Stimulated activated naive CD8-positive, alpha-beta T cell treated with anti-CD3 and anti-CD28 coated beads, Interleukin-15, Interleukin-2, amounts not matched to agents 100 ng/mL and 50 ng/mL, for 24 hours (primary cell): ENCODE measurements around the gene ZNF44.

Source experiments
- H3K27ac Mint-ChIP-seq: one replicate; pipeline ENCODE4 v1.8.0; 2021; ENCODE audit warnings: mild to moderate bottlenecking, mixed read lengths
- H3K27me3 Mint-ChIP-seq: one replicate; pipeline ENCODE4 v1.8.0; 2021; ENCODE audit warnings: mixed read lengths
- H3K36me3 Mint-ChIP-seq: one replicate; pipeline ENCODE4 v1.8.0; 2021; ENCODE audit warnings: low read depth, mixed read lengths
- H3K4me1 Mint-ChIP-seq: one replicate; pipeline ENCODE4 v1.8.0; 2021; ENCODE audit warnings: low read depth, mixed read lengths
- H3K4me3 Mint-ChIP-seq: one replicate; pipeline ENCODE4 v1.8.0; 2021; ENCODE audit warnings: mild to moderate bottlenecking, mixed read lengths
- H3K9me3 Mint-ChIP-seq: one replicate; pipeline ENCODE4 v1.8.0; 2021; ENCODE audit warnings: mixed read lengths

Gene ZNF44

DNA sequence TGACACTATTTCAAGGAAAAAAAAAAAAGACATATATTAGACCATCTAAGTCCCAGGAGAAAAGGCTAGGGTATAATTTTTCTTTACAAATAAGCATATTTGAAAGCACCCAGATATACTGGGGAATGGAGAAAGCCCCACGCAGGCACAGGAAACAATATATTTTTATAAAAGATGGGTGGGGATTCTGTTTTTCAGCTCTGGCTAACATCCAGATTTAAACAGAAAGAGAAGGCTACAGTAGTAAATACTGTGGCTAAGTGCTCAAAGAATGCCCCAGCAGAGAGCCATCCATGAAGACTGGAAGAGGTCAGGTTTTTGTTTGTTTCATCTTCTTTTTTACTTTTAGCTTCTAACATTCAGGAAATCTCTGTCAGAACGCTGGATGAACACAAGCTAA lies 16.0 kb downstream of the ZNF44 start:
- H3K27me3 Mint-ChIP-seq, result no peaks in the 10 kb centered on the region
- H3K9me3 Mint-ChIP-seq, result peaks cover 34% of the 10 kb centered on the region
- H3K4me3 Mint-ChIP-seq, result no peak overlapping the region
- peaks cover 45% of the 10 kb centered on the region for H3K4me1 Mint-ChIP-seq
- peaks cover 65% of the 10 kb centered on the region for H3K36me3 Mint-ChIP-seq
- no peak overlapping the region for H3K27ac Mint-ChIP-seq

DNA sequence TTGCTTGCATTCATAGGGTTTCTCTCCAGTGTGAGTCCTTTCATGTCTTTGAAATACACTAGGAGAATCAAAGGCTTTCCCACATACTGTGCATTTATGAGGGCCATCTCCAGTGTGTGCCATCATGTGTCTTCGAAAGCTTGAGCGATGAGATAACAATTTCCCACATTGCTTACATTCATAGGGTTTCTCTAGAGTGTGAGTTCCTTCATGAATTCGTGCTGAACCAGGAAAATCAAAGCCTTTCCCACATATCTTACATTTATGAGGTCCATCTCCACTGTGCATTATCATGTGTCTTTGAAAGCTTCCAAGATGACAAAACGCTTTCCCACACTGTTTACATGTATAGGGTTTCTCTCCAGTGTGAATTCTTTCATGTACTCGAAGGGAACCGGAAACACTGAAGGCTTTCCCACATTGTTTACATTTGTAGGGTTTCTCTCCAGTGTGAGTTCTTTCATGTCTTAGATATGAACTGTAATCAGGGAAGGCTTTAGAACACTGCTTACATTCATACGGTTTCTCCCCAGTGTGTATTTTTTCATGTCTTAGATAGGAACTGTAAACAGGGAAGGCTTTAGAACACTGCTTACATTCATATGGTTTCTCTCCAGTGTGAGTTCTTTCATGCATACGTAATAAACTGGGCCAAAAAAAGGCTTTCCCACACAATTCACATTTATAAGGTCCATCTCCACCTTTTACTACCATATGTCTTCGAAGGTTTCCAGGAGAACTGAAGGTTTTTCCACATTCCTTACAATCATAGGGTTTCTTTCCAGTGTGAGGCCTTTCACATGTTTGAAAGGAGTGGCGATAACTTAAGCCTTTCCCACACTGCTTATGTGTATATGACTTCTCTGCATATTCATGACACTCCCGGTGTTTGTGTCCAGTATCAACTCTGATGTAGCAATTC lies 21.4 kb downstream of the ZNF44 start:
- no peak overlapping the region for H3K27ac Mint-ChIP-seq
- H3K36me3 Mint-ChIP-seq, result peaks cover 87% of the 10 kb centered on the region
- H3K27me3 Mint-ChIP-seq, result no peaks in the 10 kb centered on the region
- no peak overlapping the region for H3K4me3 Mint-ChIP-seq
- H3K9me3 Mint-ChIP-seq, result peaks cover 56% of the 10 kb centered on the region
- H3K4me1 Mint-ChIP-seq, result peaks cover 6% of the 10 kb centered on the region

DNA sequence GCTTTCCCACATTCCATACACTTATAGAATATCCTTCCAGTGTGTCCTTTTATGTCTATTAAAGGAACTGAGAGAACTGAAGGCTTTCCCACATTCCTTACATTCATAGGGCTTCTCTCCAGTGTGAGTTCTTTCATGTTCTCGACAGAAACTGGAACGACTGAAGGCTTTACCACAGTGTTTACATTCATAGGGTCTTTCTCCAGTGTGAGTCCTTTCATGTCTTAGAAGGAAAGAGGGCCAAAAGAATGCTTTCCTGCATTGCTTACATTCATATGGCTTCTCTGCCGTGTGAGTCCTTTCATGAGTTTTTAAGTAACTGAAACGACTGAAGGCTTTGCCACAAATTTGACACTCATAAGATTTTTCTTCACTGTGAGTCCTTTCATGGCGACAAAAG lies 22.3 kb downstream of the ZNF44 start:
- Mint-ChIP-seq H3K27ac (no peak overlapping the region), H3K36me3 (peaks cover 85% of the 10 kb centered on the region), H3K27me3 (no peaks in the 10 kb centered on the region), H3K4me3 (no peak overlapping the region), H3K4me1 (peaks cover under 1% of the 10 kb centered on the region), H3K9me3 (peaks cover 55% of the 10 kb centered on the region)

DNA sequence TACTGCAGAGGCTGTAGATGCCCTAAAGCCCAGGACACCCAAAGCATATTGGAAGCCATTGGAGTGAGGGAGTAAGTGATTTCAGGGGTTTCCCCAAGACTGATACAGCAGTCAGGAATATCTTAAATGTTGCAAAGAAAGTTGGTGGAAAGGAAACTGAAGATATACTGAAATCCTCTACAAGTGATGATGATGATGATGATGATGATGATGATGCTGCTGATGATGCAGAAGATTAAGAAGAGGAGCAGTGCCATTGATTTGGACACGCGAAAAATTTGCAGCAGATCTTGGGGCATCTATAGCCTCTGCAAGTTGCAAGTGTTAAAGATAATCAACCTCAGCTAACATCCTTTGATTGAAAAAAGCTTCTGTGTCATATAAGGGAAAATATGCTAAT lies 23.8 kb downstream of the ZNF44 start:
- H3K27me3 Mint-ChIP-seq, result no peaks in the 10 kb centered on the region
- H3K27ac Mint-ChIP-seq, result no peak overlapping the region
- no peaks in the 10 kb centered on the region for H3K4me1 Mint-ChIP-seq
- H3K9me3 Mint-ChIP-seq, result peaks cover 44% of the 10 kb centered on the region
- no peak overlapping the region for H3K4me3 Mint-ChIP-seq
- H3K36me3 Mint-ChIP-seq, result peaks cover 77% of the 10 kb centered on the region

DNA sequence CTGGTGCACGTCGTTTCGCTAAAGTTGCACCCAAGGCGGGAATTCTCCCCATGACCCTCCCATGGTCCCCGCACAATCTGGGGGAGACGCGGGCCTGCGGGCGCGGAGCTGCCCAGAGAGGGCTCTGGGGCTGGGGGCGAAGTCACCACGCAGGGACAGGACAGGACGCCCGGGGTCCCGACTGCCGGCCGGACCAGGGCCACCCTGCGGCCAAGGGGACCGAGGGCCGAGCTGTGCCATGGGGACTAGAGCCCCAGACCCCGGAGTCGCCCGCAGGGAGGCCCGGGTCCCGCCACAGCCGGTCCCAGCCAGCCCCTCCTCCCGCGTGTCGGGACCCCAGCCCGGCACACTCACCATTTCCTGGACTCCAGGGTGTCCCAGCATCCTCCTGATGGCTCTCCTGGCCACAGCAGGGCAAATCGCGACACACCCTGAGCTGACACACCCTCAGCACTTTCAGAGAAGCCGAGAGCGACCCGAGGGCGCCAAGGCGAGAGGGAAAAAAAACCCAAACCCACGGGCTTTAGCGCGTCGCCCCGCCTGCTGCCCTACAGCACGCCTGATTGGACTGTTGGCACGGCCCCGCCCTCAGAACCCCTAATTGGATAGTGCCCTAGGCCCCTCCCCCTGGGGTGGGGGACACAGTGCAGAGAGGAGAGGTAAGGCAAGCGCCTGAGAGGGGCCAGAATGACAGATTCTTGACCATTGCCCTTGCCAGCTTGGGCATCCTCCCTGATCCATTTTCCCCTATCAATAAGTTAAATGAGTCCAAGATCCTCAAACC lies 28.6 kb downstream of the ZNF44 start:
- no peak overlapping the region for H3K27ac Mint-ChIP-seq
- H3K36me3 Mint-ChIP-seq, result peaks cover 35% of the 10 kb centered on the region
- peaks cover 36% of the 10 kb centered on the region for H3K9me3 Mint-ChIP-seq
- H3K27me3 Mint-ChIP-seq, result no peaks in the 10 kb centered on the region
- H3K4me3 Mint-ChIP-seq, result no peak overlapping the region
- no peaks in the 10 kb centered on the region for H3K4me1 Mint-ChIP-seq

DNA sequence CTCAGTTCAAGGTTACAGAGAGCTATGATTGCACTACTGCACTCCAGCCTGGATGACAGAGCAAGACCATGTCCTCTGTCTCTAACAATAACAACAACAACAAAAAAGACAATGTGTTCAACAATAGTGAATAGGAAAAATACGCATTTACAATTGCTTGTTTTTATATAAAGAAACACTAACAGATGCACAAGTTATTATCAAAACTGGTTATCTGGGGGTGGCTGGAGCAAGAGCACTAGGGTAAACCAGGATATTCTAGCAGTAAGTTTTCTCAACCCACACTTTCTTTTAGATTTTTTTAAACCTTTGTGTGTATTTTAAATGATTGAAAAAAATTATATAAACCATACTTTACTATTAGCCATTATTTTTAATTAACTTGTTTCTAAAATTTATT lies 33.1 kb downstream of the ZNF44 start:
- Mint-ChIP-seq H3K36me3 (peaks cover 10% of the 10 kb centered on the region), H3K9me3 (peaks cover 23% of the 10 kb centered on the region), H3K27ac (no peak overlapping the region)

DNA sequence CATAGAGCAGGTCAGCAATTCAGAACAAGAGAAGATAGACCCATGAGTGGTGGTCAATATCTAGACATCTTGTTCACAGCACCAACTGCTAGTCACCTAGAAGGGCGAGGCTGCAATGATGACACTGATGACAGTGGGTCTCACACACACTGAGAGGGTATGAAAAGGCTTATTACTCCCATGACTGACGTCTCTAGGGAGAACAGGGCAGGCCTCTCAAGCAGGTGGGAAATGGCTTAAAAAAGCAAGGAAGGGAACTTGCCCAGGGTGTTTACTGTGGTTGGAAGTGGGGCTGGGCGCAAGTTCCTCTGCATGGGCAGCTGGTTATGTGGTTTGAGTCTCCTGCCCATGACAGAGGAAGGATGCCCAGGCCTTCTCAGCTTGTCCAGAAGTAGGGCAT lies 33.8 kb downstream of the ZNF44 start:
- no peaks in the 10 kb centered on the region for H3K27me3 Mint-ChIP-seq
- peaks cover 14% of the 10 kb centered on the region for H3K36me3 Mint-ChIP-seq
- H3K9me3 Mint-ChIP-seq, result peaks cover 23% of the 10 kb centered on the region
- H3K27ac Mint-ChIP-seq, result no peak overlapping the region
- no peaks in the 10 kb centered on the region for H3K4me1 Mint-ChIP-seq
- no peak overlapping the region for H3K4me3 Mint-ChIP-seq

More for the DNA sequence above, 33.1 kb downstream of the ZNF44 start:
- Mint-ChIP-seq H3K4me1 (no peaks in the 10 kb centered on the region), H3K27me3 (no peaks in the 10 kb centered on the region), H3K4me3 (no peak overlapping the region)

DNA sequence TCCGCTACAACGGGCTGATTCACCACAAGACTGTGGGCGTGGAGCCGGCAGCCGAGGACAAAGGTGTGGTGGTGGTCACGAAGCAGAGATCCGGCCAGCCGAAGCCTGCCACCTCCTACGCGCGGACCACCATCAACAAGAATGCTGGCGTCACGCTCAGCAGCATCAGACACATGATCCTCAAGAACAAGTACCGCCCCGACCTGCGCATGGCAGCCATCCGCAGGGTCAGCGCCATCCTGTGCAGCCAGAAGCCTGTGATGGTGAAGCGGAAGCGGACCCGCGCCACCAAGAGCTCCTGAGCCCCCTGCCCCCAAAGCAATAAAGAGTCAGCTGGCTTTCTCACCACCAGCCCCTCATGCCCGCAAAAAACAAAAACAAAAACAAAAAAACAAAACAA lies 34.4 kb downstream of the ZNF44 start:
- peaks cover 14% of the 10 kb centered on the region for H3K36me3 Mint-ChIP-seq
- peaks cover 3% of the 10 kb centered on the region for H3K4me1 Mint-ChIP-seq
- H3K27ac Mint-ChIP-seq, result no peak overlapping the region
- peaks cover 20% of the 10 kb centered on the region for H3K9me3 Mint-ChIP-seq
- no peaks in the 10 kb centered on the region for H3K27me3 Mint-ChIP-seq
- no peak overlapping the region for H3K4me3 Mint-ChIP-seq

DNA sequence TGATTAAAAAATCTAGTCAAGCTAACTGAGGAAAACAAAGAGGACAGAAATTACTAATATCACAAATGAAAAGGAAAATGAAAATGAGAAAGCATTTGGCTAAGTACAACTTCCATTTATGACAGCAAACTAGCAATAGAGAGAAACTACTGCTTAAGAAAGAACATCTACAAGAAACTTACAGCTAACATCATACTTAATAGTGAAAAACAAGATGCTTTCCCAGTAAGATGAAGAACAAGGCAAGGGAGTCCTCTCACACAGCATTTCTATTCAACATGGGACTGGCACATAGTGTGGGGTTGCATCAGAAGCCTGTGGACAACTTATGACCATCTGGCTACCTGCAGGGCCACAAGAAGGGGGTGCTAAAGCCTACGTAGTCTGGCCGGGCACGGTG lies 39.3 kb downstream of the ZNF44 start:
- Mint-ChIP-seq H3K4me3 (no peak overlapping the region), H3K27ac (no peak overlapping the region), H3K36me3 (peaks cover 21% of the 10 kb centered on the region), H3K4me1 (peaks cover 4% of the 10 kb centered on the region), H3K9me3 (peaks cover 20% of the 10 kb centered on the region), H3K27me3 (no peaks in the 10 kb centered on the region)

DNA sequence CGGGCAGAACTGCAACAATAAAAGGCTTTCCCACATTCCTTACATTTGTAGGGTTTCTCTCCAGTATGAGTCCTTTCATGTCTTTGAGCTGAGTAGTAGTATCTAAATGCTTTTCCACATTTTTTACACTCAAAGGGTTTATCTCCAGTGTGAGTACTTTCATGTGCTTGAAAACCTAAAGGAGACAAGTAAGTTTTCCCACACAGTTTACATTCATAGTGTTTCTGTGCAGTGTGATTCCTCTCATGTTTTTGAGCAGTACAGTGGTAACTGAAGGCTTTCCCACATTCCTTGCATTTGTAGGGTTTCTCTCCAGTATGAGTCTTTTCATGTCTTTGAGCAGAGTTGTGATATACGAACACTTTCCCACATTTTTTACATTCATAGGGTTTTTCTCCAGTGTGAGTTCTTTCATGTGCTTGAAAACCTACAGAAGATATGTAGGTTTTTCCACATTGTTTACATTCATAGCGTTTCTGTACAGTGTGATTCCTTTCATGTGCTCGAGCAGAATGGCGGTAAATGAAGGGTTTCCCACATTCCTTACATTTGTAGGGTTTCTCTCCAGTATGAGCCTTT lies 47.0 kb downstream of the ZNF44 start:
- Mint-ChIP-seq H3K27me3 (no peaks in the 10 kb centered on the region), H3K36me3 (peaks cover 70% of the 10 kb centered on the region), H3K4me3 (no peak overlapping the region), H3K9me3 (peaks cover 56% of the 10 kb centered on the region), H3K27ac (no peak overlapping the region), H3K4me1 (no peaks in the 10 kb centered on the region)

DNA sequence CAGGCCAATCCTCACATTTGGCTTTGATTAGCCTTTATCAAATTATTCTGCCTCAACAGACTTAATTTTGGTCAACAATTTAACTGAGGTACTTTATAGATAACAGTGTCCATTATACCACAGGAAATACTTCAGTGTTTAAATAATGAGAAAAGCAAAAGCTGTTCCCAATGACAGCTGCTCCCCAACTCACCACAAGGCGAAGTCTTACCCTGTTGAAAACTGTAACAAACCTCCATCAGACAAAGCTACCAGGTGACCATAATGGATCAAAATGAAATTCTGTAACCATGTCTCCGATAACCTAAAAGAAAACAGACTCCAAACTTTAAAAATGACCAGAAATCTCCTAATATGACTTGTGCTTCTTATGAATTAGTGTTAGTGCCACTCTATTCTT lies 50.3 kb downstream of the ZNF44 start:
- Mint-ChIP-seq H3K4me1 (no peaks in the 10 kb centered on the region), H3K27me3 (no peaks in the 10 kb centered on the region), H3K9me3 (peaks cover 55% of the 10 kb centered on the region), H3K36me3 (peaks cover 69% of the 10 kb centered on the region), H3K4me3 (no peak overlapping the region), H3K27ac (no peak overlapping the region)

DNA sequence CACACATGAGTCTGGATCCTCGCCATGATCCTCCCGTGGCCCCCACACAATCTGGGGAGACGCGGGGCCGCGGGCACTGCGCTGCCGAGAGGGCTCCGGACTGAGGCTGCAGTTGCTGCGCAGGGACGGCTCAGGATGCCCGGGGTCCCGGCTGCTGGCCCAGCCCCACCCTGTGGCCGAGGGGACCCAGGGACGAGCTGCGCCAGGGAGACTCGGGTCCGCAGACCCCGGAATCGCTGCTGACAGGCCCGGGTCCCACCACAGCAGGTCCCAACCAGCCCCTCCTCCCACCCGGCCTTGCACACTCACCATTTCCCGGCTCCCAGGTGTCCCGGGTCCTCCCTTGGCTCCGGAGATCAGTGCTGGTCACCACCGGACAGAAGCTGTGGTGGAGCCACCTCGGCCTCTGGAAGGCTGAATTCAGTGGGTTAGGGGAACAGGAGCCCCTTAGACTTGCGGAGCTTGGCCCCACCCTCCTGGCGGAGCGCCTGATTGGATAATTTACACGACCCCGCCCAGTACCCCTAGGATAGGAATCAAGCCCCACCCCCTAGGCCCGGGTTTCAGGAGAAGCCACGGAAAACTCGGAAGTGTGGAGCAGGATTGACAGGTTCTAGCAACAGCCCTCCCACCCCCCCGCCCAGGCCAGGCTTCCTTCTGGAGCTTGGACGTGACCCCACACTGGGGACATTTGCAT lies 57.4 kb downstream of the ZNF44 start:
- Mint-ChIP-seq H3K27ac (no peak overlapping the region), H3K27me3 (no peaks in the 10 kb centered on the region), H3K36me3 (peaks cover 29% of the 10 kb centered on the region), H3K4me1 (no peaks in the 10 kb centered on the region), H3K9me3 (peaks cover 19% of the 10 kb centered on the region), H3K4me3 (no peak overlapping the region)

DNA sequence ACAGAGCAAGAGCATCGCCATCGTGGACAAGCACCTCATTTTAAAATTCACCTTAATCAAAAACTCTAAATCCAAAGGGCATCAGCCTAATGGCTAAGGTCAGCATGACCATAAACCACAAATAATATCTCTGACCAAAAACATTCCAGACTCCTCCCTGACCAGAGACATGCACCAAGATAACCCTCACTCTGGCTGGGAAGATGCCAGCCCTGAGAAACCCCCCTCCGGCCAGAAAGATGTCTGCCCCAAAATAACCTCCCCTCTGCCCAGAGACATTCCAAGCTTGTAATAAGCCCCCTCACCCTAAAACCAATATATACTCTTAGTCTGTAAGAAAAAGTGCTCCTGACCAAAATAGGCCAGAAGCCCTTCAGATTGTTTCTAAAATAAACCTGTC lies 61.7 kb downstream of the ZNF44 start:
- peaks cover 5% of the 10 kb centered on the region for H3K9me3 Mint-ChIP-seq
- H3K27ac Mint-ChIP-seq, result no peak overlapping the region
- H3K27me3 Mint-ChIP-seq, result no peaks in the 10 kb centered on the region
- H3K4me1 Mint-ChIP-seq, result no peaks in the 10 kb centered on the region
- H3K36me3 Mint-ChIP-seq, result peaks cover 38% of the 10 kb centered on the region
- no peak overlapping the region for H3K4me3 Mint-ChIP-seq

DNA sequence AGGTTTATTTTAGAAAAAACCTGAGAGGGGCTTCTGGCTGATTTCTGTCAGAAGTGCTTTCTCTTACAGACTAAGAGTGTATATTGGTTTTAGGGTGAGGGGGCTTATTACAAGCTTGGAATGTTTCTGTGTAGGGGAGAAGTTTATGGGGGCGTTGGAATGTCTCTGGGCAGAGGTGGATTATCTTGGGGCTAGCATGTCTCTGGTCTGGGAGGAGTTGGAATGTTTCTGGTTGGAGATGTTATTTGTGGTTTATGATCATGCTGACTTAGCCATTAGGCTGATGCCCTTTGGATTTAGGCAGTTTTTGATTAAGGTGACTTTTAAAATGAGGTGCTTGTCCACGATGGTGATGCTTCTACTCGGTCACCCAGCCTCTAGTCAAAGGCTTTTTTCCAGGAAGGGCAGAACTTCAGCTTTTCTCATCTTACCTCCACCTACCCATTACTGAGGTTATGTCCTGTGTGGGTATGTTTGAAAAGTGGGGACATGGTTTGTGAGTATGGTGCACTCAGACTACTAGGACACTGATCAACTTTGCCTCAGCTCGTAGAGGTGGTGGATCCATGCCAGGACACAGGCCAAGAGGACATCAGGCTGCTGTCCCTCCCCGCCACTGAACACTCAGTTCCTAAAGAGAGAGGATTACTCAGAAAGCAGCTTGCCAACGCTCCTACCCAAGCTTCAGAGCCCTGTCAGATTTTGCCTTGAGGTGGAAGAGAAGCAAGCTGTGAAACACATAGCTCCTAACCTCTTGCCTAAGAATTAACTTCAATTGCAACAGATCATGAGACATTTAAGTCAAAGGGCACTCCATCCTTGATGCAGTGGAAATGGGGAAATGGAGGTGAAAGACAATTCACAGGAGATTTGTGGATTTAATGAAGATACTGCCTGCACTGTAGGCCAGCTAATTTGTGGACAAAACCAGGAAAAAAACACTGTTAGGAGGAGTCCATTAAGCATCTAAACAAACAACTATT lies 63.6 kb downstream of the ZNF44 start:
- Mint-ChIP-seq H3K9me3 (peaks cover 5% of the 10 kb centered on the region), H3K27me3 (no peaks in the 10 kb centered on the region), H3K36me3 (peaks cover 35% of the 10 kb centered on the region), H3K4me1 (no peaks in the 10 kb centered on the region), H3K27ac (no peak overlapping the region), H3K4me3 (no peak overlapping the region)
